HCT116 (cell line): Measurements from ENCODE around the gene SPTB. TPM values are rescaled to one million over a fixed set of nuclear protein-coding genes. Genes with fewer than 3 reads are reported as not detected.

Experiments
- ATAC-seq: fragments of 200-7000 bp; cut with Tn5 transposase; 2 replicates; pipeline ENCODE4 v1.9.1; 2020; ENCODE audit warnings: mild to moderate bottlenecking, moderate library complexity
- BruUV-seq: library from RNA; stranded (reverse); fragments of 400-500 nt; replicated peaks from 2 replicates; lab custom pipeline; 2021; lab: Mats Ljungman, UMichigan
- CTCF ChIA-PET: fragments of 300-600 bp; sonication (Branson Sonifier 250); formaldehyde crosslinking; loops from one replicate; lab custom pipeline; 2021; ENCODE audit warnings: antibody characterized with exemption; lab: Charles Lee
- POLR2A ChIA-PET: fragments of 300-600, 350-600 bp; sonication (Branson Sonifier 250); formaldehyde crosslinking; loops from one replicate; lab custom pipeline; 2021; ENCODE audit warnings: antibody characterized with exemption; lab: Charles Lee
- RAD21 ChIA-PET, 2 experiments: fragments of 300-600 bp; sonication (Branson Sonifier 250); formaldehyde crosslinking; loops; one replicate each; lab custom pipeline; 2023; ENCODE audit warnings: low total read pairs in 2 of 2; ENCODE audit not compliant: uncharacterized antibody in 2 of 2, unreplicated experiment in 2 of 2, low non-redundant PET in 1 of 2; lab: Charles Lee
- DNase-seq: peaks from one replicate; pipeline ENCODE4 v3.0.0-alpha.2; 2010; ENCODE audit warnings: low read depth, low spot score
- H2AFZ ChIP-seq: fragments of 200-600 bp; shearing (Covaris generic), sonication (generic); 2 replicates; pipeline ENCODE4 v1.6.1; 2017; ENCODE audit warnings: low read depth, mixed run types, mixed read lengths, antibody characterized with exemption, low read length; ENCODE audit not compliant: poor library complexity, severe bottlenecking
- H3K27ac ChIP-seq: 2 replicates; pipeline ENCODE4 v1.5.1; 2012; ENCODE audit warnings: low read depth, low read length
- H3K27me3 ChIP-seq: fragments of 200-600 bp; sonication (generic); 2 replicates; pipeline ENCODE4 v1.6.1; 2016; ENCODE audit warnings: mixed run types, low read length, mixed read lengths; ENCODE audit not compliant: insufficient read depth
- H3K36me3 ChIP-seq, 2 experiments: fragments of 200-500 bp in 1 of 2; fragments of 200-600 bp in 1 of 2; sonication (Bioruptor generic) in 1 of 2; sonication (generic) in 1 of 2; 2 replicates each; pipeline versions ENCODE4 v1.5.1 to v1.6.1; 2014 to 2016; ENCODE audit warnings: low read length in 2 of 2, inconsistent platforms in 1 of 2, mixed read lengths in 1 of 2, mixed run types in 1 of 2; ENCODE audit not compliant: insufficient read depth in 2 of 2, control insufficient read depth in 1 of 2
- H3K4me1 ChIP-seq, 2 experiments: fragments of 200-600 bp in 1 of 2; sonication (generic) in 1 of 2; 2 replicates each; pipeline versions ENCODE4 v1.5.1 to v1.6.1; 2012 to 2017; ENCODE audit warnings: low read length in 2 of 2, inconsistent platforms in 1 of 2, mild to moderate bottlenecking in 1 of 2, mixed read lengths in 1 of 2, mixed run types in 1 of 2, moderate library complexity in 1 of 2; ENCODE audit not compliant: insufficient read depth in 2 of 2, control insufficient read depth in 1 of 2
- H3K4me2 ChIP-seq: fragments of 200-600 bp; sonication (generic); 2 replicates; pipeline ENCODE4 v1.6.1; 2017; ENCODE audit warnings: mixed run types, low read length, mixed read lengths
- H3K4me3 ChIP-seq, 2 experiments: fragments of 200-600 bp in 1 of 2; sonication (generic) in 1 of 2; replicated peaks in 1 of 2; 2 replicates each; pipeline ENCODE4 v1.5.1; 2011 to 2016; ENCODE audit warnings: low read length in 2 of 2, control low read depth in 1 of 2, low read depth in 1 of 2, mild to moderate bottlenecking in 1 of 2, mixed read lengths in 1 of 2, mixed run types in 1 of 2
- H3K79me2 ChIP-seq: fragments of 200-600 bp; sonication (generic); 2 replicates; pipeline ENCODE4 v1.6.1; 2017; ENCODE audit warnings: mild to moderate bottlenecking, mixed run types, low read length, moderate library complexity, mixed read lengths; ENCODE audit not compliant: insufficient read depth
- H3K9ac ChIP-seq: fragments of 200-600 bp; sonication (generic); 2 replicates; pipeline ENCODE4 v1.6.1; 2016; ENCODE audit warnings: low read length, mixed read lengths
- H3K9me2 ChIP-seq: fragments of 200-600 bp; sonication (generic), shearing (Covaris generic); 2 replicates; pipeline ENCODE4 v1.6.1; 2017; ENCODE audit warnings: mixed run types, mild to moderate bottlenecking, moderate library complexity; ENCODE audit not compliant: insufficient read depth
- H3K9me3 ChIP-seq, 2 experiments: fragments of 200-500 bp in 1 of 2; fragments of 200-600 bp in 1 of 2; sonication (Bioruptor generic) in 1 of 2; sonication (generic) in 1 of 2; 2 replicates each; pipeline ENCODE4 v1.6.1; 2014 to 2017; ENCODE audit warnings: low read length in 2 of 2, mixed read lengths in 2 of 2, inconsistent platforms in 1 of 2, low read depth in 1 of 2, mild to moderate bottlenecking in 1 of 2, mixed run types in 1 of 2, moderate library complexity in 1 of 2; ENCODE audit not compliant: control insufficient read depth in 1 of 2, insufficient read depth in 1 of 2
- H4K20me1 ChIP-seq: fragments of 200-600 bp; sonication (generic), shearing (Covaris generic); 2 replicates; pipeline ENCODE4 v1.6.1; 2017; ENCODE audit warnings: mixed run types, mild to moderate bottlenecking, moderate library complexity; ENCODE audit not compliant: insufficient read depth
- CBX3 ChIP-seq: IDR thresholded peaks from 2 replicates; pipeline ENCODE4 v1.6.1; 2012; ENCODE audit warnings: low read depth
- CEBPB ChIP-seq: IDR thresholded peaks from 2 replicates; pipeline ENCODE4 v1.6.1; 2012; ENCODE audit warnings: low read depth
- ELF1 ChIP-seq: IDR thresholded peaks from 2 replicates; pipeline ENCODE4 v1.6.1; 2012; ENCODE audit warnings: low read depth, borderline replicate concordance
- EZH2 ChIP-seq: fragments of 200-600 bp; sonication (generic); IDR thresholded peaks from 2 replicates; pipeline ENCODE4 v1.6.1; 2017; ENCODE audit warnings: antibody characterized with exemption, mixed run types
- EZH2phosphoT487 ChIP-seq: fragments of 200-600 bp; IDR thresholded peaks from 2 replicates; pipeline ENCODE4 v1.6.1; 2018; ENCODE audit warnings: antibody characterized with exemption, borderline replicate concordance
- JUND ChIP-seq: IDR thresholded peaks from 2 replicates; pipeline ENCODE4 v1.6.1; 2012
- POLR2A ChIP-seq: IDR thresholded peaks from 2 replicates; pipeline ENCODE4 v1.7.0; 2011; ENCODE audit warnings: borderline replicate concordance; ENCODE audit not compliant: insufficient read depth, insufficient read length; ENCODE audit errors: extremely low read depth
- POLR2AphosphoS5 ChIP-seq: IDR thresholded peaks from 2 replicates; pipeline ENCODE4 v1.6.1; 2011; ENCODE audit warnings: mild to moderate bottlenecking, low read depth, low read length, moderate library complexity
- RAD21 ChIP-seq: IDR thresholded peaks from 2 replicates; pipeline ENCODE4 v1.6.1; 2012; ENCODE audit warnings: low read depth, mild to moderate bottlenecking
- SP1 ChIP-seq: IDR thresholded peaks from 2 replicates; pipeline ENCODE4 v1.6.1; 2012; ENCODE audit warnings: low read depth
- SRF ChIP-seq: IDR thresholded peaks from 2 replicates; pipeline ENCODE4 v1.6.1; 2012; ENCODE audit warnings: low read depth
- TCF7L2 ChIP-seq: IDR thresholded peaks from 2 replicates; pipeline ENCODE4 v1.7.0; 2011; ENCODE audit warnings: borderline replicate concordance, inconsistent platforms; ENCODE audit not compliant: insufficient read depth, insufficient read length; ENCODE audit errors: extremely low read depth
- ZFX ChIP-seq: fragments of 450-650 bp; IDR thresholded peaks from 2 replicates; pipeline ENCODE4 v1.6.1; 2017
- ZNF274 ChIP-seq: fragments of 200-500 bp; sonication (Bioruptor generic); IDR thresholded peaks from 2 replicates; pipeline ENCODE4 v1.6.1; 2014; ENCODE audit warnings: mild to moderate bottlenecking, low read depth, low read length, inconsistent platforms
- intact Hi-C: fragments of 100-400 bp; cut with micrococcal nuclease; formaldehyde crosslinking; loops from 2 replicates; pipeline ENCODE4 v1.10.0; 2022
- total RNA-seq: library from RNA; stranded (reverse); gene quantifications from one replicate; pipeline ENCODE4 v1.2.1, GENCODE V29; 2021; ENCODE audit not compliant: unreplicated experiment
- TF ChIP-seq, protein P1 (sequence below): IDR thresholded peaks from 2 replicates; pipeline ENCODE4 v1.6.1; 2012
- TF ChIP-seq, protein P2 (sequence below): IDR thresholded peaks from 2 replicates; pipeline ENCODE4 v1.6.1; 2012; ENCODE audit warnings: low read depth
- TF ChIP-seq, protein P3 (sequence below): IDR thresholded peaks from 2 replicates; pipeline ENCODE4 v1.6.1; 2012
- TF ChIP-seq, protein P4 (sequence below), 3 experiments: fragments of 200-600 bp in 1 of 3; sonication (generic) in 1 of 3; IDR thresholded peaks in 2 of 3; conservative IDR thresholded peaks in 1 of 3; 2 replicates each; pipeline ENCODE4 v1.5.1; 2012 to 2017; ENCODE audit warnings: low read depth in 2 of 3, low read length in 2 of 3, antibody characterized with exemption in 1 of 3, borderline replicate concordance in 1 of 3, control low read depth in 1 of 3, mild to moderate bottlenecking in 1 of 3, mixed read lengths in 1 of 3, mixed run types in 1 of 3, moderate library complexity in 1 of 3; ENCODE audit not compliant: insufficient read depth in 1 of 3

Gene SPTB
- total RNA-seq, 1 experiment from 2014 or later, result 4.2 TPM

DNA sequence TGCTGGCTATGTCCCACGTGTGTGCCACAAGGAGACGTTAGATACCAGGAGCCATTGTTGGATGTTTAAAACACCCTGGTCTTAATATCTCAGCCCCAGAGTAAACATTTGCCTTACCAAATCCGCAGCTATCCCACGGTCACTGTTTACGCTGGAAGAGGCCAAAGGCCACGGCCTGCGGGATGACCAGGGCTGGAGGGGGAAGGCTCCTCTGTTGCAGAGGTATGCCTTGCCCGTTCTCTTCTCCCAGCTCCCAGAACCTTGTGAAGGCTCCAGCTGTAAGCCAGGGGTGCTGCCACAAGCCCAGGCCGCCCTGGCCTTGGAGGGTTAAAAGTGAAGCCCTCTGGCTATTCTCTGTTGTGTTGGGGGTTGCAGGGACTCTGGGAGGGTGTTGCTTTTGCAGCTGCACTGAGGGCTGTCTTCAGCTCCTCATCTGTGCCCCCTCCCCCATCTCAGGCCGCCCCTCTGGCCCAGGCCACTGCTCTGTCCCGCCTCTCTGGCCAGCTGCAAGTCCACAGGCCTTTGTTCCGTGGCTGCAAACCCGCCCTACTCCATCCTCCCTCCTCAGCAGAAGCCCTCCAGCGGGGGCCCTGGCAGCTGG, 173.0 kb downstream of the SPTB start:
- no peak overlapping the region; the same call in 1 of the 2 replicates for H3K27ac ChIP-seq
- TF ChIP-seq, protein P1, sequence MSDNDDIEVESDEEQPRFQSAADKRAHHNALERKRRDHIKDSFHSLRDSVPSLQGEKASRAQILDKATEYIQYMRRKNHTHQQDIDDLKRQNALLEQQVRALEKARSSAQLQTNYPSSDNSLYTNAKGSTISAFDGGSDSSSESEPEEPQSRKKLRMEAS, result no peak
- TF ChIP-seq TCF7L2, result no peak
- TF ChIP-seq, protein P2, sequence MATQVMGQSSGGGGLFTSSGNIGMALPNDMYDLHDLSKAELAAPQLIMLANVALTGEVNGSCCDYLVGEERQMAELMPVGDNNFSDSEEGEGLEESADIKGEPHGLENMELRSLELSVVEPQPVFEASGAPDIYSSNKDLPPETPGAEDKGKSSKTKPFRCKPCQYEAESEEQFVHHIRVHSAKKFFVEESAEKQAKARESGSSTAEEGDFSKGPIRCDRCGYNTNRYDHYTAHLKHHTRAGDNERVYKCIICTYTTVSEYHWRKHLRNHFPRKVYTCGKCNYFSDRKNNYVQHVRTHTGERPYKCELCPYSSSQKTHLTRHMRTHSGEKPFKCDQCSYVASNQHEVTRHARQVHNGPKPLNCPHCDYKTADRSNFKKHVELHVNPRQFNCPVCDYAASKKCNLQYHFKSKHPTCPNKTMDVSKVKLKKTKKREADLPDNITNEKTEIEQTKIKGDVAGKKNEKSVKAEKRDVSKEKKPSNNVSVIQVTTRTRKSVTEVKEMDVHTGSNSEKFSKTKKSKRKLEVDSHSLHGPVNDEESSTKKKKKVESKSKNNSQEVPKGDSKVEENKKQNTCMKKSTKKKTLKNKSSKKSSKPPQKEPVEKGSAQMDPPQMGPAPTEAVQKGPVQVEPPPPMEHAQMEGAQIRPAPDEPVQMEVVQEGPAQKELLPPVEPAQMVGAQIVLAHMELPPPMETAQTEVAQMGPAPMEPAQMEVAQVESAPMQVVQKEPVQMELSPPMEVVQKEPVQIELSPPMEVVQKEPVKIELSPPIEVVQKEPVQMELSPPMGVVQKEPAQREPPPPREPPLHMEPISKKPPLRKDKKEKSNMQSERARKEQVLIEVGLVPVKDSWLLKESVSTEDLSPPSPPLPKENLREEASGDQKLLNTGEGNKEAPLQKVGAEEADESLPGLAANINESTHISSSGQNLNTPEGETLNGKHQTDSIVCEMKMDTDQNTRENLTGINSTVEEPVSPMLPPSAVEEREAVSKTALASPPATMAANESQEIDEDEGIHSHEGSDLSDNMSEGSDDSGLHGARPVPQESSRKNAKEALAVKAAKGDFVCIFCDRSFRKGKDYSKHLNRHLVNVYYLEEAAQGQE, result no peak
- TF ChIP-seq ELF1, result no peak
- TF ChIP-seq POLR2A, result no peak
- TF ChIP-seq, protein P3, sequence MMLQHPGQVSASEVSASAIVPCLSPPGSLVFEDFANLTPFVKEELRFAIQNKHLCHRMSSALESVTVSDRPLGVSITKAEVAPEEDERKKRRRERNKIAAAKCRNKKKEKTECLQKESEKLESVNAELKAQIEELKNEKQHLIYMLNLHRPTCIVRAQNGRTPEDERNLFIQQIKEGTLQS, result no peak
- TF ChIP-seq, protein P4, sequence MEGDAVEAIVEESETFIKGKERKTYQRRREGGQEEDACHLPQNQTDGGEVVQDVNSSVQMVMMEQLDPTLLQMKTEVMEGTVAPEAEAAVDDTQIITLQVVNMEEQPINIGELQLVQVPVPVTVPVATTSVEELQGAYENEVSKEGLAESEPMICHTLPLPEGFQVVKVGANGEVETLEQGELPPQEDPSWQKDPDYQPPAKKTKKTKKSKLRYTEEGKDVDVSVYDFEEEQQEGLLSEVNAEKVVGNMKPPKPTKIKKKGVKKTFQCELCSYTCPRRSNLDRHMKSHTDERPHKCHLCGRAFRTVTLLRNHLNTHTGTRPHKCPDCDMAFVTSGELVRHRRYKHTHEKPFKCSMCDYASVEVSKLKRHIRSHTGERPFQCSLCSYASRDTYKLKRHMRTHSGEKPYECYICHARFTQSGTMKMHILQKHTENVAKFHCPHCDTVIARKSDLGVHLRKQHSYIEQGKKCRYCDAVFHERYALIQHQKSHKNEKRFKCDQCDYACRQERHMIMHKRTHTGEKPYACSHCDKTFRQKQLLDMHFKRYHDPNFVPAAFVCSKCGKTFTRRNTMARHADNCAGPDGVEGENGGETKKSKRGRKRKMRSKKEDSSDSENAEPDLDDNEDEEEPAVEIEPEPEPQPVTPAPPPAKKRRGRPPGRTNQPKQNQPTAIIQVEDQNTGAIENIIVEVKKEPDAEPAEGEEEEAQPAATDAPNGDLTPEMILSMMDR (IDR thresholded peaks at IDR 0.05 in 2 of 3, conservative IDR thresholded peaks at IDR 0.05 in 1 of 3; ENCODE audit: borderline replicate concordance in 1 of 3, insufficient read depth in 1 of 3, low read depth in 2 of 3, low read length in 2 of 3), result no peak
- no peak for TF ChIP-seq ZFX
- TF ChIP-seq JUND, result no peak
- TF ChIP-seq RAD21, result no peak
- no peak for TF ChIP-seq SP1
- no peak for TF ChIP-seq POLR2AphosphoS5
- TF ChIP-seq CEBPB, result no peak
- no peak for TF ChIP-seq EZH2
- no peak for TF ChIP-seq CBX3
- TF ChIP-seq SRF, result no peak
- TF ChIP-seq ZNF274, result no peak
- no peak for TF ChIP-seq EZH2phosphoT487
- no peaks in the 10 kb centered on the region for H3K9me3 ChIP-seq
- RAD21 ChIA-PET, result no interaction called here
- CTCF ChIA-PET, result interaction anchor here (2.0 kb wide), 1 partner anchor 58 kb away, joined by 6 read pairs; no protein-coding TSS in a partner anchor
- no peaks in the 10 kb centered on the region for H3K36me3 ChIP-seq
- 0 out of 4 replicates have a peak overlapping the region, but pooled peaks of 1 of the 2 experiments have one; percentile 4 for H3K4me3 ChIP-seq
- peak overlapping the region; percentile 91 for H3K9ac ChIP-seq
- no TSS peak for BruUV-seq
- H3K4me2 ChIP-seq, result peak overlapping the region; percentile 83
- peaks cover 72% of the 10 kb centered on the region for H3K79me2 ChIP-seq
- 0 out of 2 replicates have a peak, but pooled peaks cover 5% of the 10 kb centered on the region for H4K20me1 ChIP-seq
- intact Hi-C loops, result no loop called here
- no peaks in the 10 kb centered on the region for H3K27me3 ChIP-seq
- POLR2A ChIA-PET, result interaction anchor here (2.2 to 3.6 kb wide), 2 partner anchors 8 to 13 kb away, joined by 6 to 12 read pairs; no protein-coding TSS in a partner anchor
- peaks cover 47 to 62% of the 10 kb centered on the region in 2 experiments for H3K4me1 ChIP-seq
- no peak for ATAC-seq
- H3K9me2 ChIP-seq, result no peaks in the 10 kb centered on the region
- no peak for DNase-seq
- no peak overlapping the region for H2AFZ ChIP-seq
